GM18499 (cell line): ENCODE results near the gene BAG3.

Source experiments
- ATAC-seq: cut with Tn5 transposase; IDR thresholded peaks from one replicate; pipeline ENCODE4 v1.9.1; 2021; ENCODE audit warnings: moderate number of reproducible peaks; ENCODE audit not compliant: insufficient read depth, unreplicated experiment

BAG3 gene

DNA sequence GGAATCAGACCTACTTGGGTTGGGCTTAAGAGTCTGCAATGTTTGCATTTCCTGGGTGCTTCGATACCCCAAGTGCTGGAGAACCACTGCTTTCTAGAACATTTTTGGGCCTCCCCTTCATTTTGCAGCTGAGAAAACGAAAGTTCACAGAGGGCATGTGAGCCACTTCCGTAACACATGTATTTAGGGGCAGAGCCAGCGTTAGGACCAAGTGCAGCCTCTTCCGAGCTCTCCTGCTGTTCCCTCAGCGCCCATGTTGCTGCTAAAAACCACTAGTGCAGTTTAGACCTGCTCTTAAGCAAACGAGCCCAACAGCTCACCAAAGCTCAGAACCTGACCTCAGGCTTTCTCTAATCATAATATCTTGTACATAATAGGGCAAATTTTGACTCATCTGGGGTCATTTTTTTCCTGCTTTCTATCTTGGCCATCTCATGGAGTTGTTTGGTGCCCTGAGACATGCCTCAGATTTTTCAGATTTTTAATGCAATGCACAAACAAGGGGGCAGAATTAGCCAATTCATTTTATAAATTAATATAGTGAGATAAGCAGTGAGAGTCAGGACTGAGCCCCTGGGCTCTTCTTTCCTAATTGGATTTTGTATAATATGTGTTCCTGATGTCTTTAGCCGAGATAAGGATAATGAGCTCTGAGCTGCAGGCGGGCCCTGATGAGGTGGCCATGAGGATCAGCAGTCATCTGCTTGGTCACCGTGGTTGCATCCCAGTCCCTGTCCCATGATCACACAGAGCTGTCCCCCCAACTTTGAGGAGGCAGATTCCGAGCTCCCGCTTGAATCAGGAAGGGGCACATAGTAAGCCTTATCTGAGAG is 12.9 kb downstream of the BAG3 start:
- ATAC-seq: no peak

DNA sequence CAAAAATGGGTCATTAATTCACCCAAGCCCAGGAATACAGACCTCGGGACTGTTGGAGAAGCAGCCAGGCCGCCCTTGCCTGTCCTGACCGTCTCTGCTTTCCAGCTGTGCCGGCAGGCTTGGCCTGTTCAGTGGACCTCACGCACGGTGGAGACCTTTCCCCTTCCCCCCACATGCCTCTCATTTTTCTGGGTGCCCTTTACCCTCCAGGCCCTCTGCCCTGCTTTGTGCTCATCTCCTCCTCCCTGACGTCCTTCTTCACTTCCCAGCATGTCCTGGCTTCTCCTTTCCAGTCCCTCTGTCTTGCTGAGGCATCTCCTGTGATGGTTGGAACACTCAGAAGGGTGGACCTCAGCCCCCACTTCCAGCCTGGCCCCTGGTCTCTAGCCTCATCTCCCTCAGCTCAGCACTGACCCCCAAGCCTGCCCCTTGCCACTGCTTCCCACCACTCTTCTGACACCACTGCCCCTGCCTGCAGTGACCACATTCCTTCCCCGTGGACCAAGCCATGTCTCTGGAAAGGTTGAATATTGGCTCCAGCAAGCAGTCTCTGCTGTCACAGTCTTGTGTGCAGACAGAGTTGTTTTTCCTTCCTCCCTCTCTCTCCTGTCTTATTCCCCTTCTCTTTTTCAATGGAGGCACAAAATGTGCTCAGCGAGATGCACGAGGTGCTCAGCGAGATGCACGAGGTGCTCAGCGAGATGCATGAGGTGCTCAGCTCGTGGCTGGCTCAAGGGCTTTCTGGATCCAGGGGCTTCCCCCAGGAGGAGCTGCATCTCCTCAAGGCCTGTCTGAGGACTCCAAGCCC is 14.9 kb downstream of the BAG3 start:
- ATAC-seq: no peak

GRCh38 chr10:119666709-119667004 is 15.5 kb downstream of the BAG3 start:
- no peak for ATAC-seq

GRCh38 chr10:119667562-119668328 is 16.6 kb downstream of the BAG3 start:
- no peak for ATAC-seq

DNA sequence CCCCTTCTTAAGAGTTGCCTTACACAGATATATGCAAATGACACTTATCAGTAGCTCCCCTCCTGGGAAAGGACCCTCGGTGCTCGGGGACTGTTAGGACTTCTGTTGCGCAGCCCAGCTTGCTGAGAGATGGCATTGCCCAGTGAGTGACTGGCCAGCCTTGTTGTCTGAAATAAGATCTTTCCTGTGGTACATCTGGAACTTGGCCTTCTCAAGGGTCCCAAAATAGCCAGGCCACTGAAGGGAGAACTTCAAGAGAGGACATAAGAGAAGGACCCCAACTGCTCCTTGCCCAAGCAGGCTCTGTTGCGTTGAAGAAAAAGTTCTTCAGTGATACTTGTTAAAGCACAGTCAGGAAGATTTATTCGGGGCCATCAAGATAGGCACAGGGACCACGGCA is 17.3 kb downstream of the BAG3 start:
- no peak for ATAC-seq

GRCh38 chr10:119669331-119669730 is 18.2 kb downstream of the BAG3 start:
- ATAC-seq: no peak

- ATAC-seq: no peak
These were observed 18.9 kb downstream of the BAG3 start for GRCh38 chr10:119669975-119670640.

DNA sequence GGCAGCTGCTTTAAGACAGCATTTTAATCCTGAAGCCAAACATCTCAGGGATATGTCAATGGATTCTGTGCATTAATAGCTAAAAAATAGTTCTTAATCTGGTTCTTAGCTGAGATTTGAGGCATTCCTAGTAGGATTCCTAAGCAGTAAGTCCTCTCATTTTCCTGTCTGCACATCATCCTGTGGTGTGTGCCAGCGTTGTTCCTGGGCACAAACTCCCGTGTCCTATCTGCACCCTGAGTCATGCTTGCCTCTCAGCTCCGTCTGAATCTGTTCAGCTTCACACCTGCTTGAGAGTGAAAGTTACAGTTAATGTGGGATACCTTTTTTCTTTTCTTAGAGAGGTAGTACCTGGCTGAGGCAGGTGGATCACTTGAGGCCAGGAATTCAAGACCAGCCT is 19.5 kb downstream of the BAG3 start:
- ATAC-seq: no peak

DNA sequence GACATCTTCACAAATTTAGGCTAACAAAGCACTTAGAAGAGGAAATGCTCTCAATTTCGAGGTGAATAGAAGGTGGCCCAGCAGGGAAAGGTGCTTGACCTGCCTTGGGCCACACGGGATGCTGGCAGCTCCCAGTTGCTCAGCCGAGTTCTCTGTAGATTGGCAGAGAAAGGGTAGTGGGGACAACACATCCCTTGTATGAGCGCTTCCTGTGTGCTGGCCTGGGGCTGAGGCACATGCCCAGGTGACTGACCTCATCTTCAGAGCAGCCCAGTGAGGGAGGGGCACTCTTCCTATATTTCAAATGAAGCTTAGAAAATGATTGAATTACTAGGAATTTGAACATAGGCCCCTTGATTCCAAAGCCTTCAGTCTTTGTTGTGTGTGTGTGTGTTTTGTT is 20.2 kb downstream of the BAG3 start:
- ATAC-seq: no peak

GRCh38 chr10:119672291-119672690 is 21.1 kb downstream of the BAG3 start:
- no peak for ATAC-seq

- no peak for ATAC-seq
These were observed 22.1 kb downstream of the BAG3 start for GRCh38 chr10:119673271-119673670.

- no peak for ATAC-seq
These were observed 24.4 kb downstream of the BAG3 start for GRCh38 chr10:119675483-119676170.

GRCh38 chr10:119677126-119677525 is 25.9 kb downstream of the BAG3 start:
- ATAC-seq: no peak

GRCh38 chr10:119677904-119678755 is 26.9 kb downstream of the BAG3 start:
- no peak for ATAC-seq

DNA sequence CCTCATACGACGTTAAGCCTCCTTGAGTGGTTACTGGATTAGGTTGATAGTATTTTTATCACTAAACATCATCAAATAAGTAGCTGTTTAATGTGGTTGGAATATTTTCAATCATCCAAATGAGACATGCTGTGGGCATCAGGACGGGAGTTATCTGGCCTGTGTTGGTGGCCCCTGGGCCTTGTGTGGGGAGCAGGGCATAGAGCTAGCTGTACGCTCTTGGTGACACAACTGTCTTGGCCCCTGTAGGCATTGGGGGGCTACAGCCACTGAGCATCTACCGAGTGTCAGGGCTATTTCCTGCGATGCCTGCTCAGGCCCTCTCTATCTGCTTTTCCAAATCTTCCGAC is 28.3 kb downstream of the BAG3 start:
- no peak for ATAC-seq

GRCh38 chr10:119680050-119680449 is 28.9 kb downstream of the BAG3 start:
- ATAC-seq: no peak

- no peak for ATAC-seq
These were observed 29.5 kb downstream of the BAG3 start for GRCh38 chr10:119680650-119681081.

DNA sequence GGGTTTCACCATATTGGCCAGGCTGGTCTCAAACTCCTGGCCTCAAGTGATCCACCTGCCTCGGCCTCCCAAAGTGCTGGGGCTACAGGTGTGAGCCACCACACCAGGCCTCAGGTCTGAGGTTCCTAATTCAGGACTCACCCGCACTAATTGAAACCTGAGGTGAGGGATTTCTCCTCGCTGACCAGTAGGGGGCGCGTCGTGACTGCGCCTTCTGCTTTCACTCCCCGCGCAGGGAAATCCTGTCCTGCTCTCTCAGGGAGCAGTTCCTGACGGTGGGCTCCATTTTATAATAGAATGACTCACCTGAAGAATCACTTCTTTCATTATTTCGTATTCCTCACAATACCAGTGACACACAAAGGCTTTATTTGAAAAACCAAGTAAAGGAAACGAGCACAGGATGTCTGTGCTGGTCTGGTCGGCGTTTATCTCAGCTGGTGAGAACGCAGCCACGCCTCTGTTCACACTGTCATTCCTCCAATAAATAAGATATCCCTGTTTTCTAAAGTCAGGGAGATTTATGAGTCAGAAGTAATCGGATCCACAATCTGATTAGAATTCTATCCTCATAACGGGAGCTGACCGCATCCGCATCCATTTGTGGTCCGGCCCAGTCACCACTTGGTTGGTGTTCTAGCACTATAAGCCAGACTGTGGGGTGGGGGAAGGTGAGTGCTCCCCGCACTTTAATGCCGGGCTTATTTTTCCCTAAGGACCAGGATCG is 35.4 kb downstream of the BAG3 start:
- no peak for ATAC-seq
